ENCODE results near the gene ECI2. TPM values are rescaled to one million over a fixed set of nuclear protein-coding genes. Genes with fewer than 3 reads are reported as not detected.

ECI2 gene
- polyA plus RNA-seq, 2 of the 4 experiments (the other 2 are of a cell fraction) = 48.1 to 68.9 TPM

DNA sequence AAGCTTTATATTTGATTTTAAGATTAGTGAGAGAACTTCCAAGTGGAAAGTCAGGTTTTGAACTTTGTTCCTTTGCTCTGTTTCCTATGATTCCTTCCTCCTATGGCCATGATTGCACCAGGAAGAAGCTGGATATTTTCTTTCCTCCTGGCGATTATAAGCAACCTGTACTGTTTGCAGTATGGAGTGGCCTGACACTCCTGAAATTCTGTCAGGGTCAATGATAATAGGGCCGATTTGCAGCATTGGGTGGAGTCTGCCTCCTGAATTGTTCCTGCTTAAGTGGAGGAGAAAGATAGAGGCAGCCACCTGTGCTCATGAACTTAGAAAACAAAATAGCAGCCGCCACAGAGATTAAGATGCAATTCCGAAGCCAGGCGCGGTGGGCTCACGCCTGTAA lies 46.7 kb downstream of the ECI2 start:
- Histone ChIP-seq H3K4me3 (no peak overlapping the region), H3K27ac (no peak overlapping the region), H3K9me3 (no peaks in the 10 kb centered on the region), H3K4me1 (no peaks in the 10 kb centered on the region), H3K4me2 (no peak overlapping the region)
- TF ChIP-seq RFX5 (IDR thresholded peaks at IDR 0.05) (no peak), ZNF302 (CRISPR knock-in tag; IDR thresholded peaks at IDR 0.05) (no peak), RNF2 (IDR thresholded peaks at IDR 0.05; ENCODE audit: borderline replicate concordance, low read depth) (no peak)
- TF ChIP-seq, protein P1, sequence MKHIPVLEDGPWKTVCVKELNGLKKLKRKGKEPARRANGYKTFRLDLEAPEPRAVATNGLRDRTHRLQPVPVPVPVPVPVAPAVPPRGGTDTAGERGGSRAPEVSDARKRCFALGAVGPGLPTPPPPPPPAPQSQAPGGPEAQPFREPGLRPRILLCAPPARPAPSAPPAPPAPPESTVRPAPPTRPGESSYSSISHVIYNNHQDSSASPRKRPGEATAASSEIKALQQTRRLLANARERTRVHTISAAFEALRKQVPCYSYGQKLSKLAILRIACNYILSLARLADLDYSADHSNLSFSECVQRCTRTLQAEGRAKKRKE (CRISPR knock-in tag; IDR thresholded peaks at IDR 0.05; ENCODE audit: low read depth) = no peak
- TF ChIP-seq, protein P2, sequence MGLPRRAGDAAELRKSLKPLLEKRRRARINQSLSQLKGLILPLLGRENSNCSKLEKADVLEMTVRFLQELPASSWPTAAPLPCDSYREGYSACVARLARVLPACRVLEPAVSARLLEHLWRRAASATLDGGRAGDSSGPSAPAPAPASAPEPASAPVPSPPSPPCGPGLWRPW (IDR thresholded peaks at IDR 0.05) = no peak
- DNase-seq (ENCODE audit: low read depth in 1 of 2, low spot score in 1 of 2) (no peak), FAIRE-seq (no peak), ATAC-seq (no peak)
- ChIA-PET CTCF (no interaction called here), POLR2A (no interaction called here)
- 78% methylated on average over 7 of the region's 7 CpGs for WGBS (ENCODE audit: missing lambda C conversion rate)

DNA sequence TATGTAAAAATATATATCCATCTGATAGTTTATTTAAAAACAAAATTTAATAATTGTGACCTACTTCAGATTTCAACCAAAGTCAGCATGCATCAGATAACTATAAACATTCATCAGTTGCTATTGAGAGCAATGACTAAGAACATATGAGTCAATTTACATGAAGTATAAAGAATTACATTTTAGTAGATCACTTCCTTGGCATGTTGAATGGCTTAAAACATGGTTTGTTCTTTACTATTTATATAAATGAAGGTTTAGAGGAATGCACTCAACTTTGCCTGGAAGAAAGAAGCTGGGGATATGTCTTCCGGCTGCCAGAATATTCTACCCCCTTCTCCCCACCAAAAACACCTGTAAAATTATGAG lies 50.1 kb downstream of the ECI2 start:
- DNase-seq (ENCODE audit: low read depth in 1 of 2, low spot score in 1 of 2) (no peak), ATAC-seq (no peak), FAIRE-seq (no peak)
- Histone ChIP-seq H3K4me1 (no peaks in the 10 kb centered on the region), H3K4me2 (no peak overlapping the region), H3K4me3 (no peak overlapping the region), H3K27ac (no peak overlapping the region), H3K9me3 (no peaks in the 10 kb centered on the region)
- 89% methylated on average over 1 of the region's 1 CpG for WGBS (ENCODE audit: missing lambda C conversion rate)
- CTCF ChIA-PET = no interaction called here
- POLR2A ChIA-PET = no interaction called here
- TF ChIP-seq, protein P3, sequence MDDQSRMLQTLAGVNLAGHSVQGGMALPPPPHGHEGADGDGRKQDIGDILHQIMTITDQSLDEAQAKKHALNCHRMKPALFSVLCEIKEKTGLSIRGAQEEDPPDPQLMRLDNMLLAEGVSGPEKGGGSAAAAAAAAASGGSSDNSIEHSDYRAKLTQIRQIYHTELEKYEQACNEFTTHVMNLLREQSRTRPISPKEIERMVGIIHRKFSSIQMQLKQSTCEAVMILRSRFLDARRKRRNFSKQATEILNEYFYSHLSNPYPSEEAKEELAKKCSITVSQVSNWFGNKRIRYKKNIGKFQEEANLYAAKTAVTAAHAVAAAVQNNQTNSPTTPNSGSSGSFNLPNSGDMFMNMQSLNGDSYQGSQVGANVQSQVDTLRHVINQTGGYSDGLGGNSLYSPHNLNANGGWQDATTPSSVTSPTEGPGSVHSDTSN (IDR thresholded peaks at IDR 0.05) = no peak
- TF ChIP-seq, protein P4, sequence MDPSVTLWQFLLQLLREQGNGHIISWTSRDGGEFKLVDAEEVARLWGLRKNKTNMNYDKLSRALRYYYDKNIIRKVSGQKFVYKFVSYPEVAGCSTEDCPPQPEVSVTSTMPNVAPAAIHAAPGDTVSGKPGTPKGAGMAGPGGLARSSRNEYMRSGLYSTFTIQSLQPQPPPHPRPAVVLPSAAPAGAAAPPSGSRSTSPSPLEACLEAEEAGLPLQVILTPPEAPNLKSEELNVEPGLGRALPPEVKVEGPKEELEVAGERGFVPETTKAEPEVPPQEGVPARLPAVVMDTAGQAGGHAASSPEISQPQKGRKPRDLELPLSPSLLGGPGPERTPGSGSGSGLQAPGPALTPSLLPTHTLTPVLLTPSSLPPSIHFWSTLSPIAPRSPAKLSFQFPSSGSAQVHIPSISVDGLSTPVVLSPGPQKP (IDR thresholded peaks at IDR 0.05; ENCODE audit: low read depth, low read length) = no peak
- TF ChIP-seq KDM5A (IDR thresholded peaks at IDR 0.05) = no peak
- TF ChIP-seq, protein P5, sequence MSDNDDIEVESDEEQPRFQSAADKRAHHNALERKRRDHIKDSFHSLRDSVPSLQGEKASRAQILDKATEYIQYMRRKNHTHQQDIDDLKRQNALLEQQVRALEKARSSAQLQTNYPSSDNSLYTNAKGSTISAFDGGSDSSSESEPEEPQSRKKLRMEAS (IDR thresholded peaks at IDR 0.05) = no peak
- TF ChIP-seq CBX2 (IDR thresholded peaks at IDR 0.05; ENCODE audit: borderline replicate concordance, low read depth) = no peak
- no peak for TF ChIP-seq JUN (IDR thresholded peaks at IDR 0.05)

DNA sequence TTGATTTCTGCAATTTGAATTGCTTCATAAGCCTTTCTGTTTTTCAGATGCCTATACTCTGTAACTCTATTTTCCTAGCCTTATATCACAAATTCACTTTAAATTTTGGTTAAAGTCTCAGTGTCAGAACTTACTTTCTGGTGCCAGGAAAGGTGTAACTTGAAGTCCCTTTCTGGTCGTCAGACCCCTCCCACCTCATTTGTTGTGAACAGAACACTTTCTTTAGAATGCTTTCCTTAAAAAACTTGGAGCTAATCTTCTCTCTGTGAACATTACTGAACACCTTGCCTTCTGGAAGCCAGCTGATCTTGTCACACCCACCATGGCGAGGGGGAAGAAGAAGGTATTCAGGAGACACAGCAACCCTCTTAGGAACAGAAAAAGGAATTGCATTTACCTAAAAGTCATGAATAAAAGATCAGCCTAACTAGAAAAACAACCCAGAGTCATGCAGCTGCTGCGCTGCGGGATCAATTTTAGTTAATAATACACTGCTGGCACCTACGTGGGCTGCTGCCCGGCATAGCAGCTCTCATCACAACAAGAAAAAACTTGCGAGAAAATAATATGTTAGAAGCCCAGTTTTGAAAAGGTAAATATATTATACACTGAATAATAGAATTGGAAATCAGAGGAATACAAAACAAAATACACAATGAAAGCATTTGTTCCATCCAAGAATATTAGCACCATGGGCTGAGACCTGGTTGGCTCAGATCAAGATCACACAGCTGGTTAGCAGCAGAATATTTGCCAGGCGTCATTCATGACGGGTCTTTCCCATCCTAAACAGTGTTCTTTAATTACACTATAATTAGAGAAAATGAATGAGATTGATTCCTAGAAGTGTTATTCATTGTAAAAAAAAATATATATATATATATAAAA lies 50.7 kb downstream of the ECI2 start:
- POLR2A ChIA-PET = no interaction called here
- Histone ChIP-seq H3K9me3 (no peaks in the 10 kb centered on the region), H3K4me1 (no peaks in the 10 kb centered on the region), H3K27ac (no peak overlapping the region), H3K4me3 (no peak overlapping the region), H3K4me2 (no peak overlapping the region)
- CTCF ChIA-PET = no interaction called here
- no peak for DNase-seq (ENCODE audit: low read depth in 1 of 2, low spot score in 1 of 2)
- 77% methylated on average over 9 of the region's 9 CpGs for WGBS (ENCODE audit: missing lambda C conversion rate)
- no peak for FAIRE-seq
- no peak for ATAC-seq
- TF ChIP-seq PHF8 (IDR thresholded peaks at IDR 0.05; ENCODE audit: borderline replicate concordance, low read depth) (no peak), CBX8 (IDR thresholded peaks at IDR 0.05) (no peak), KDM5A (IDR thresholded peaks at IDR 0.05) (no peak), HOXB5 (CRISPR knock-in tag; IDR thresholded peaks at IDR 0.05) (no peak), CBX2 (IDR thresholded peaks at IDR 0.05; ENCODE audit: borderline replicate concordance, low read depth) (no peak), POLR2AphosphoS2 (conservative IDR thresholded peaks at IDR 0.05; ENCODE audit: low read length) (no peak), NR3C1 (IDR thresholded peaks at IDR 0.05) (no peak), NFE2L2 (conservative IDR thresholded peaks at IDR 0.05; ENCODE audit: low read length) (no peak), FOSL2 (IDR thresholded peaks at IDR 0.05) (no peak), FOSL2 (CRISPR knock-in tag; IDR thresholded peaks at IDR 0.05) (no peak), NPAS2 (CRISPR knock-in tag; IDR thresholded peaks at IDR 0.05; ENCODE audit: borderline replicate concordance) (no peak), RFX5 (IDR thresholded peaks at IDR 0.05) (no peak), RNF2 (IDR thresholded peaks at IDR 0.05; ENCODE audit: borderline replicate concordance, low read depth) (no peak), SMC3 (IDR thresholded peaks at IDR 0.05) (no peak), CHD2 (IDR thresholded peaks at IDR 0.05; ENCODE audit: low read length, partially characterized antibody) (no peak), EHF (CRISPR knock-in tag; IDR thresholded peaks at IDR 0.05) (no peak)
- TF ChIP-seq, protein P1 (CRISPR knock-in tag; IDR thresholded peaks at IDR 0.05; ENCODE audit: low read depth) = no peak
- TF ChIP-seq, protein P6, sequence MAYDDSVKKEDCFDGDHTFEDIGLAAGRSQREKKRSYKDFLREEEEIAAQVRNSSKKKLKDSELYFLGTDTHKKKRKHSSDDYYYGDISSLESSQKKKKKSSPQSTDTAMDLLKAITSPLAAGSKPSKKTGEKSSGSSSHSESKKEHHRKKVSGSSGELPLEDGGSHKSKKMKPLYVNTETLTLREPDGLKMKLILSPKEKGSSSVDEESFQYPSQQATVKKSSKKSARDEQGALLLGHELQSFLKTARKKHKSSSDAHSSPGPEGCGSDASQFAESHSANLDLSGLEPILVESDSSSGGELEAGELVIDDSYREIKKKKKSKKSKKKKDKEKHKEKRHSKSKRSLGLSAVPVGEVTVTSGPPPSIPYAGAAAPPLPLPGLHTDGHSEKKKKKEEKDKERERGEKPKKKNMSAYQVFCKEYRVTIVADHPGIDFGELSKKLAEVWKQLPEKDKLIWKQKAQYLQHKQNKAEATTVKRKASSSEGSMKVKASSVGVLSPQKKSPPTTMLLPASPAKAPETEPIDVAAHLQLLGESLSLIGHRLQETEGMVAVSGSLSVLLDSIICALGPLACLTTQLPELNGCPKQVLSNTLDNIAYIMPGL (CRISPR knock-in tag; IDR thresholded peaks at IDR 0.05; ENCODE audit: borderline replicate concordance) = no peak
- TF ChIP-seq, protein P2 (IDR thresholded peaks at IDR 0.05) = no peak
- TF ChIP-seq, protein P7, sequence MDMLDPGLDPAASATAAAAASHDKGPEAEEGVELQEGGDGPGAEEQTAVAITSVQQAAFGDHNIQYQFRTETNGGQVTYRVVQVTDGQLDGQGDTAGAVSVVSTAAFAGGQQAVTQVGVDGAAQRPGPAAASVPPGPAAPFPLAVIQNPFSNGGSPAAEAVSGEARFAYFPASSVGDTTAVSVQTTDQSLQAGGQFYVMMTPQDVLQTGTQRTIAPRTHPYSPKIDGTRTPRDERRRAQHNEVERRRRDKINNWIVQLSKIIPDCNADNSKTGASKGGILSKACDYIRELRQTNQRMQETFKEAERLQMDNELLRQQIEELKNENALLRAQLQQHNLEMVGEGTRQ (IDR thresholded peaks at IDR 0.05) = no peak

Data from A549 (cell line).